NT2/D1 (cell line): ENCODE data around the gene TPK1.

Experiments used
- SUZ12 ChIP-seq: IDR thresholded peaks from 2 replicates; pipeline ENCODE4 v1.6.1; 2011; ENCODE audit not compliant: insufficient read length, insufficient read depth; ENCODE audit errors: extremely low read depth
- YY1 ChIP-seq: IDR thresholded peaks from 2 replicates; pipeline ENCODE4 v1.6.1; 2011; ENCODE audit not compliant: insufficient read length, insufficient read depth
- ZNF274 ChIP-seq: IDR thresholded peaks from 2 replicates; pipeline ENCODE4 v1.6.1; 2011; ENCODE audit warnings: mild to moderate bottlenecking, low read depth, low read length

GRCh38 chr7:144835155-144835611, 670 bp downstream of the TPK1 start:
- TF ChIP-seq ZNF274 (no peak), SUZ12 (no peak), YY1 (no peak)
